CD8-positive, alpha-beta memory T cell (primary cell): ENCODE results near the gene P2RX4. TPM values are rescaled to one million over a fixed set of nuclear protein-coding genes. Genes with fewer than 3 reads are reported as not detected.

ENCODE experiments used
- CTCF ChIA-PET: fragments of 350-600 bp; sonication (Branson Sonifier 250); formaldehyde crosslinking; loops from one replicate; lab custom pipeline; 2021; ENCODE audit warnings: antibody characterized with exemption; lab: Charles Lee
- POLR2A ChIA-PET: fragments of 350-600 bp; sonication (Branson Sonifier 250); formaldehyde crosslinking; loops from one replicate; lab custom pipeline; 2021; ENCODE audit warnings: antibody characterized with exemption; lab: Charles Lee
- DNase-seq, 5 donors: peaks; one replicate each; pipeline versions ENCODE4 v3.0.0 to v3.0.0-alpha.2; 2020 to 2022; ENCODE audit warnings: mixed read lengths in 1 of 5
- H3K27ac ChIP-seq: one replicate; pipeline ENCODE4 v1.7.0; 2013; ENCODE audit warnings: low read depth, mild to moderate bottlenecking, low read length, moderate library complexity
- H3K27me3 ChIP-seq: 2 replicates; pipeline ENCODE4 v1.7.0; 2013; ENCODE audit warnings: low read length, mild to moderate bottlenecking; ENCODE audit not compliant: insufficient read depth, poor library complexity, severe bottlenecking
- H3K36me3 ChIP-seq: 2 replicates; pipeline ENCODE4 v1.7.0; 2013; ENCODE audit warnings: mild to moderate bottlenecking, low read length, moderate library complexity; ENCODE audit not compliant: insufficient read depth
- H3K4me1 ChIP-seq: 2 replicates; pipeline ENCODE4 v1.7.0; 2013; ENCODE audit warnings: mild to moderate bottlenecking, low read length, moderate library complexity; ENCODE audit not compliant: insufficient read depth
- H3K4me3 ChIP-seq: 2 replicates; pipeline ENCODE4 v1.7.0; 2013; ENCODE audit warnings: mild to moderate bottlenecking, low read length
- H3K9me3 ChIP-seq: 2 replicates; pipeline ENCODE4 v1.7.0; 2013; ENCODE audit warnings: mild to moderate bottlenecking, low read length
- H3K27ac Mint-ChIP-seq, 8 donors: one replicate each; pipeline ENCODE4 v1.8.0; 2020 to 2021; ENCODE audit warnings: mixed read lengths in 8 of 8, mild to moderate bottlenecking in 6 of 8, inconsistent platforms in 3 of 8, moderate library complexity in 3 of 8
- H3K27me3 Mint-ChIP-seq, 2 donors: one replicate each; pipeline ENCODE4 v1.8.0; 2020 to 2021; ENCODE audit warnings: mixed read lengths in 2 of 2, mild to moderate bottlenecking in 1 of 2, moderate library complexity in 1 of 2
- H3K36me3 Mint-ChIP-seq, 3 donors: one replicate each; pipeline ENCODE4 v1.8.0; 2020 to 2021; ENCODE audit warnings: mixed read lengths in 3 of 3, inconsistent platforms in 1 of 3, mild to moderate bottlenecking in 1 of 3
- H3K4me1 Mint-ChIP-seq, 3 donors: one replicate each; pipeline ENCODE4 v1.8.0; 2020 to 2021; ENCODE audit warnings: mixed read lengths in 3 of 3, inconsistent platforms in 1 of 3, mild to moderate bottlenecking in 1 of 3
- H3K4me3 Mint-ChIP-seq, 7 donors: one replicate each; pipeline ENCODE4 v1.8.0; 2020 to 2021; ENCODE audit warnings: mixed read lengths in 7 of 7, mild to moderate bottlenecking in 6 of 7, moderate library complexity in 4 of 7, inconsistent platforms in 2 of 7
- H3K9me3 Mint-ChIP-seq, 5 donors: one replicate each; pipeline ENCODE4 v1.8.0; 2020 to 2022; ENCODE audit warnings: mixed read lengths in 5 of 5, mild to moderate bottlenecking in 3 of 5, moderate library complexity in 2 of 5, inconsistent platforms in 1 of 5
- polyA plus RNA-seq: library from polyadenylated mRNA; unstranded; fragments of 300-500 nt; fragmentation: Illumina TruSeq; gene quantifications from one replicate; pipeline ENCODE4 v1.2.3, GENCODE V29; 2021
- total RNA-seq, 2 experiments: library from RNA; stranded (reverse); gene quantifications; one replicate each; pipeline ENCODE4 v1.2.3, GENCODE V29; 2021

P2RX4 gene
- total and polyA plus RNA-seq, 3 experiments from 2014 or later = 27.0 to 40.3 (median 39.2) TPM

DNA sequence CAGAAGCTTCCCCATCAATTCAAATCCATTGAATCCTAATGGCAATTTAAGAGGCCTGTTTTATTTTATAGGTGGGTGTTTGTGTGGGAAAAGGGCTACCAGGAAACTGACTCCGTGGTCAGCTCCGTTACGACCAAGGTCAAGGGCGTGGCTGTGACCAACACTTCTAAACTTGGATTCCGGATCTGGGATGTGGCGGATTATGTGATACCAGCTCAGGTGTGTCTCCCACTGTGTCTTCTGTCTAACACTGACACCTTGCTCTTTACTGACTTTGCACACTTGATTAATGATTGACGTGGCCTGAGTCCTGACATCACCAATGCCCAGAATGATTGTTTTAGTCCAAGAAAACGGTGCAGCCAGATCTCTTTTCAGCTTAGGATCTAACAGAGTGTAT lies 7.1 kb downstream of the P2RX4 start:
- POLR2A ChIA-PET = interaction anchor here (0.7 kb wide), 1 partner anchor 105 kb away, joined by 5 read pairs; no protein-coding TSS in a partner anchor
- DNase-seq = no peak
- no peaks in the 10 kb centered on the region for H3K36me3 ChIP-seq
- H3K4me1 ChIP-seq = no peaks in the 10 kb centered on the region
- H3K4me3 Mint-ChIP-seq = no peak overlapping the region
- H3K27me3 ChIP-seq = no peaks in the 10 kb centered on the region
- H3K4me1 Mint-ChIP-seq = peaks cover 17 to 38% (median 24%) of the 10 kb centered on the region in 3 donors
- H3K4me3 ChIP-seq = no peak overlapping the region
- no peak overlapping the region for H3K27ac ChIP-seq
- no peaks in the 10 kb centered on the region for H3K27me3 Mint-ChIP-seq
- CTCF ChIA-PET = interaction anchor here (1.2 to 2.3 kb wide), 3 partner anchors 13 to 22 kb away, joined by 4 to 5 read pairs (median 5); no protein-coding TSS in a partner anchor
- peak overlapping the region in 5 of 8 donors; percentile 1 to 71 (median 26) for H3K27ac Mint-ChIP-seq
- peaks cover 0 to 52% (median 10%) of the 10 kb centered on the region in 3 donors for H3K36me3 Mint-ChIP-seq
- H3K9me3 Mint-ChIP-seq = no peaks in the 10 kb centered on the region
- no peaks in the 10 kb centered on the region for H3K9me3 ChIP-seq

DNA sequence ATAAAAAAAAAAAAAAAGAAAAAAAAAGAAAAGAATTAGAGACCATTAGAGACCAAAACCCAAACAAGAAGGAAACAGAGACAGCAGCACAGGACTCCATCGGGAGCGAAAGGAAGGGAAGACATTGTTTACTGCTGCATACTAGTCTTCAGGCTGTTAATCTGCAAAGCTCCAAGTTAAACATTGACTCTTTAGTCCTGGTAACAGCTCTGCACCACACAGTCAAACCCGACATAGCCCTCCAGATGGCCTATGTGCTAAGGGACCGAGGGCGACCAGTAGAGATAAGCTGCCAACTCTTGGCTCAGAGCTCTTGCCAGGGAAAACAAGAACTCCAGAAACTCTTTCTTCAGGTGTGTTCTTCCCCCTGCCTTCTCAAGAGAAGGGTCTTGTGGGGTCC lies 7.8 kb downstream of the P2RX4 start:
- Histone ChIP-seq H3K36me3 (no peaks in the 10 kb centered on the region), H3K4me3 (no peak overlapping the region), H3K9me3 (no peaks in the 10 kb centered on the region), H3K27me3 (no peaks in the 10 kb centered on the region), H3K27ac (no peak overlapping the region), H3K4me1 (peaks cover 2% of the 10 kb centered on the region)
- H3K4me3 Mint-ChIP-seq = no peak overlapping the region
- H3K9me3 Mint-ChIP-seq = no peaks in the 10 kb centered on the region
- H3K27ac Mint-ChIP-seq = peak overlapping the region in 2 of 8 donors; percentile 22 to 66
- H3K4me1 Mint-ChIP-seq = peaks cover 17 to 37% (median 26%) of the 10 kb centered on the region in 3 donors
- H3K27me3 Mint-ChIP-seq = no peaks in the 10 kb centered on the region
- DNase-seq = no peak
- ChIA-PET CTCF (interaction anchor here (0.8 to 1.9 kb wide), 3 partner anchors 13 to 577 kb away, joined by 3 to 5 read pairs (median 4); no protein-coding TSS in a partner anchor), POLR2A (interaction anchor here (0.7 kb wide), 1 partner anchor 105 kb away, joined by 5 read pairs; no protein-coding TSS in a partner anchor)
- H3K36me3 Mint-ChIP-seq = peaks cover 0 to 54% (median 10%) of the 10 kb centered on the region in 3 donors

- Mint-ChIP-seq H3K27ac (peak overlapping the region in 5 of 8 donors; percentile 6 to 73 (median 46)), H3K9me3 (no peaks in the 10 kb centered on the region), H3K27me3 (no peaks in the 10 kb centered on the region), H3K4me1 (peaks cover 27 to 38% (median 36%) of the 10 kb centered on the region in 3 donors), H3K36me3 (peaks cover 0 to 55% (median 10%) of the 10 kb centered on the region in 3 donors), H3K4me3 (no peak overlapping the region)
- no peaks in the 10 kb centered on the region for H3K27me3 ChIP-seq
- no peak for DNase-seq
- no peak overlapping the region for H3K27ac ChIP-seq
- no peaks in the 10 kb centered on the region for H3K36me3 ChIP-seq
- H3K4me1 ChIP-seq = peaks cover 12% of the 10 kb centered on the region
- H3K4me3 ChIP-seq = no peak overlapping the region
- CTCF ChIA-PET = no interaction called here
- no peaks in the 10 kb centered on the region for H3K9me3 ChIP-seq
- POLR2A ChIA-PET = no interaction called here
Measured at GRCh38 chr12:121218588-121219352, 8.8 kb downstream of the P2RX4 start.

GRCh38 chr12:121219353-121219986 lies 9.5 kb downstream of the P2RX4 start:
- Mint-ChIP-seq H3K27me3 (no peaks in the 10 kb centered on the region), H3K9me3 (no peaks in the 10 kb centered on the region), H3K4me1 (peaks cover 27 to 39% (median 38%) of the 10 kb centered on the region in 3 donors), H3K4me3 (no peak overlapping the region), H3K27ac (peak overlapping the region in 5 of 8 donors; percentile 2 to 78 (median 51)), H3K36me3 (peaks cover under 1 to 51% (median 7%) of the 10 kb centered on the region in 3 donors)
- Histone ChIP-seq H3K27me3 (no peaks in the 10 kb centered on the region), H3K36me3 (no peaks in the 10 kb centered on the region), H3K4me3 (no peak overlapping the region), H3K4me1 (peaks cover 18% of the 10 kb centered on the region), H3K27ac (no peak overlapping the region), H3K9me3 (no peaks in the 10 kb centered on the region)
- POLR2A ChIA-PET = no interaction called here
- CTCF ChIA-PET = no interaction called here
- DNase-seq = no peak

- H3K9me3 ChIP-seq = no peaks in the 10 kb centered on the region
- CTCF ChIA-PET = interaction anchor here (0.9 to 1.2 kb wide), 2 partner anchors 9 to 17 kb away, joined by 3 to 4 read pairs; no protein-coding TSS in a partner anchor
- no peaks in the 10 kb centered on the region for H3K27me3 ChIP-seq
- Mint-ChIP-seq H3K27ac (peak overlapping the region; percentile 64 to 94 (median 90)), H3K4me3 (peak overlapping the region in 1 of 7 donors; percentile 23), H3K27me3 (no peaks in the 10 kb centered on the region), H3K9me3 (no peaks in the 10 kb centered on the region), H3K36me3 (peaks cover 4 to 47% (median 5%) of the 10 kb centered on the region in 3 donors), H3K4me1 (peaks cover 24 to 36% (median 25%) of the 10 kb centered on the region in 3 donors)
- H3K4me3 ChIP-seq = no peak overlapping the region
- peaks cover 46% of the 10 kb centered on the region for H3K4me1 ChIP-seq
- POLR2A ChIA-PET = interaction anchor here (2.7 kb wide), 1 partner anchor 17 kb away, joined by 14 read pairs; no protein-coding TSS in a partner anchor
- no peak for DNase-seq
- H3K27ac ChIP-seq = no peak overlapping the region
- H3K36me3 ChIP-seq = no peaks in the 10 kb centered on the region
Measured at GRCh38 chr12:121222847-121223246, 12.9 kb downstream of the P2RX4 start.

DNA sequence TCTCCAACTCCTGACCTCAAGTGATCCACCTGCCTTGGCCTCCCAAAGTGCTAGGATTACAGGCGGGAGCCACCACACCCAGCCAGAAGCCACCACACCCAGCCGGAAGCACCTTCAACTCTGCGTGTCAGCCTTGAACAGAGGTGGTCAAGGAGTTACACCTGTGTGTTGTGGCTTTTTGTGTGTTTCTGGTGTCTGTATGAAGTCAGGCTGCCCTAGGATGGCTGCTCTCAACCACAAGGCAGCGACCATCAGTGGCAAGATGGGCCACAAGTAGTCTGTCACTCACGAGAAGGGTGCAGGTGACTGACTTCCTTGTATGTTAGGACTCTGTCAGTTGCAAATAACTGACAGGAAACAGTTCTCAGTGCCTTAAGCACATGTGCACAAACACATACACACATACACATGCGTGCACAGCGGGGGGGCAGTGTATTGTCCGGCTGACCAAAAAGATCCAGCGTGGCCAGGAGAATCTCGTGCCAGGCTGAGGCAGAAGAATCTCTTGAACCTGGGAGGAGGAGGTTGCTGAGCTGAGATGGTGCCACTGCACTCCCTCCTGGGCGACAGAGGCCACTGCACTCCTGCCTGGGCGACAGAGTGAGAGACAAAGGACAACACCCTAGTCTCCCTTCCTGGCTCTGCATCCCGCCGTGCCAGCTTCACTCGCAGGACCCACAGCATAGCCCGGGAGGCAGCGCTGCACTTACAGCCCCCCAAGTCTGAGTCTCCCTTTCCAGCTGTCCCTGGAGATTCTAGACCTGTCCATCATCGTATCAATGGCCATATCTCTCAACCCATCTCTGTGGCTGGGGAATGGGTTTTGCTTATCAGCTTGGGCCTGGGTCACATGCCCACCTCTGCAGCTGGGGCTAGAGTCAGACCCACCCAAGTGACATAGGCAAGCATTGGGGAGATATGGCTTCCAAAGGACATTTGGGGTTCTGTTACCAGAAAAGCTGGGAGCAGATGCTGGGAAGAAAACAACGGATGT lies 13.7 kb downstream of the P2RX4 start:
- H3K4me3 Mint-ChIP-seq = peak overlapping the region in 6 of 7 donors; percentile 63 to 86 (median 71)
- peak overlapping the region; percentile 64 to 94 (median 90) for H3K27ac Mint-ChIP-seq
- peaks cover 4 to 43% (median 5%) of the 10 kb centered on the region in 3 donors for H3K36me3 Mint-ChIP-seq
- peaks cover 46% of the 10 kb centered on the region for H3K4me1 ChIP-seq
- no peaks in the 10 kb centered on the region for H3K9me3 ChIP-seq
- H3K9me3 Mint-ChIP-seq = no peaks in the 10 kb centered on the region
- peak in 4 of 5 donors; percentile 9 to 68 (median 52) for DNase-seq
- no peaks in the 10 kb centered on the region for H3K27me3 ChIP-seq
- no peak overlapping the region for H3K4me3 ChIP-seq
- CTCF ChIA-PET = interaction anchor here (1.1 to 2.0 kb wide), 2 partner anchors 15 to 16 kb away, joined by 3 to 12 read pairs; no protein-coding TSS in a partner anchor
- no peaks in the 10 kb centered on the region for H3K27me3 Mint-ChIP-seq
- no peak overlapping the region for H3K27ac ChIP-seq
- POLR2A ChIA-PET = interaction anchor here (0.5 to 2.7 kb wide), 4 partner anchors 9 to 581 kb away, joined by 3 to 14 read pairs (median 7); no protein-coding TSS in a partner anchor
- peaks cover 1% of the 10 kb centered on the region for H3K36me3 ChIP-seq
- peaks cover 24 to 36% (median 25%) of the 10 kb centered on the region in 3 donors for H3K4me1 Mint-ChIP-seq

DNA sequence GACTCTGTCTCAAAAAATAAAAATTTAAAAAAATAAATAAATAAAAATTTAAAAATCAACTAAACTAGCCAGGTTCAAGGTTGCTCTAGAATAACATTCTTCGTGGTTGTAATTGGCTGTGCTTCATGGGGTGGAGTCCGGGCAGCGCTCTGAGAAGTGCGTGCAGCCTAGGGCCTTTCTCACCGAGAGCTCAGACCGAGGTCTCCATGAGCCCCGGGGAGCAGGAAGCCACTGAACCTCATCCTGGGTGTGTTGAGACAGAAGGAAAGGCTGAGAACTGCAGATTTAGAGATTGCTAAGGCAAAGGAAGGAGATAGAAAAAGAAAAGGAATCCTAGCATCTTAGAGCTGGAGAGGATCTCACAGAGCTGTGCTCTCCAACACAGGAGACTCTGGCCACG lies 14.7 kb downstream of the P2RX4 start:
- peak in 4 of 5 donors; percentile 12 to 73 (median 40) for DNase-seq
- H3K4me1 ChIP-seq = peaks cover 46% of the 10 kb centered on the region
- H3K36me3 Mint-ChIP-seq = peaks cover 0 to 43% (median 4%) of the 10 kb centered on the region in 3 donors
- peak overlapping the region; percentile 6 to 83 (median 74) for H3K4me3 Mint-ChIP-seq
- peak overlapping the region; percentile 69 to 99 (median 94) for H3K27ac Mint-ChIP-seq
- H3K36me3 ChIP-seq = peaks cover 10% of the 10 kb centered on the region
- ChIA-PET POLR2A (interaction anchor here (1.2 to 2.7 kb wide), 3 partner anchors 10 to 15 kb away, joined by 6 to 14 read pairs (median 8); no protein-coding TSS in a partner anchor), CTCF (interaction anchor here (1.1 to 2.0 kb wide), 2 partner anchors 15 to 16 kb away, joined by 3 to 12 read pairs; no protein-coding TSS in a partner anchor)
- H3K27ac ChIP-seq = no peak overlapping the region
- no peaks in the 10 kb centered on the region for H3K27me3 Mint-ChIP-seq
- peak overlapping the region; percentile 14 for H3K4me3 ChIP-seq
- no peaks in the 10 kb centered on the region for H3K9me3 Mint-ChIP-seq
- H3K4me1 Mint-ChIP-seq = peaks cover 23 to 37% (median 25%) of the 10 kb centered on the region in 3 donors
- no peaks in the 10 kb centered on the region for H3K9me3 ChIP-seq
- H3K27me3 ChIP-seq = no peaks in the 10 kb centered on the region
